Eye (tissue), 1 donor: ENCODE measurements around the gene CCDC88B.
"Not testable (repeated sequence)": the region's sequence is repeated elsewhere in the genome, so short reads cannot be mapped to it uniquely, and the experiment has no call there.

Source experiments
- DNase-seq: peaks from one replicate; pipeline ENCODE4 v3.0.0-alpha.2; 2015

The CCDC88B gene

GRCh38 chr11:64321026-64321425 lies 19.0 kb upstream of the CCDC88B start:
- no peak for DNase-seq

- DNase-seq, result no peak
These were observed 18.5 kb upstream of the CCDC88B start for GRCh38 chr11:64321533-64321932.

GRCh38 chr11:64322925-64323260 lies 17.1 kb upstream of the CCDC88B start:
- DNase-seq, result no peak

- DNase-seq, result no peak
These were observed 16.6 kb upstream of the CCDC88B start for GRCh38 chr11:64323373-64323772.

DNA sequence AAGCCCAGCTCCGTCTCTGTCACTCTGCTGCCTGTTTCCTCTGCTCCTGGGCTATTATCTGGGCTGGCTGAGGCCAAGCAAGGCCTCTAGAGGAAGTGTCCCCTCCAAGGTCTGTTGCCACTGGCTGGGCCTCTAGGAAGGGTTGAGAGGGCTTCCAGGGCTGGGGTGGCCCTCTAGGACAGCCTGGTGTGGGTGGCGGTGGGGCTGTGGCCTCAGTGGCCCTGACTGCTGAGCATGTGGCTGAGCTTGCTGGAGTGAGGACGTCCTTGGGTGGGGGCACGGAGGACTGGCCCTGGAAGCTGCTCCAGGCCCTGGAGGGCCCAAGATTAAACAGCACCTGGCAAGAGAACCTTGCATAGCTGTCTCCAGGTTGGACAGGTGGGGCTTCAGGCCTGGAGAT lies 16.0 kb upstream of the CCDC88B start:
- not testable (repeated sequence) for DNase-seq

DNA sequence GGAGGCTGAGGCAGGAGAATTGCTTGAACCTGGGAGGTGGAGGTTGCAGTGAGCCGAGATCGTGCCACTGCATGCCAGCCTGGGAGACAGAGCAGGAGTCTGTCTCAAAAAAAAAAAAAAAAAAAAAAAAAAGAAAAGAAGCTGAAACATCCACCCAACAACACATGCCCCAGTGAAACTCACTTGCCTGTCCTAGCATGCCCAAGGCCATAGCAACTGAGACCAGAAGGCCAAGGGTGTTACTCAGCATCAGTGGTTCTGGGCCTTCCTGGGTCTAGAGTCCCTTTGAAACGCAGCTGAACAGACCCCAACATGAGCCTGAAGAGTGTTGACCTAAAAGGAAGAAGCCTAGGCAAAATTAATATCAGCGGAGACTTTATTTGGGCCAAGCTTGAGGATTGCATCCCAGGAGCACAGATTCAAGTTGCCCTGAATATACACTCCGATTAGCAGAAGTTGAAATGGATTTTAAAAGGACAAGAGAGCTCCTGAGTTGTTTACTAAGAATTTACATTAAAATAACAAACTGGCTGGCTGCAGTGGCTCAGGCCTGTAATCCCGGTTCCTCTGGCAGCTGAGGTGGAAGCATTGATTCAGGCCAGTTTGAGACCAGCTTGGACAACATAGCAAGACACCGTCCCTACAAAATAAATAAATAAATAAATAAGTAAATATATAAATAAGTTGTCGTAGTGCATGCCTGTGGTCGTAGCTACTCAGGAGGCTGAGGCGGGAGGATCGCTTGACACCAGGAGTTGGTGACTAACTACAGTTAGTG lies 15.1 kb upstream of the CCDC88B start:
- DNase-seq, result no peak

DNA sequence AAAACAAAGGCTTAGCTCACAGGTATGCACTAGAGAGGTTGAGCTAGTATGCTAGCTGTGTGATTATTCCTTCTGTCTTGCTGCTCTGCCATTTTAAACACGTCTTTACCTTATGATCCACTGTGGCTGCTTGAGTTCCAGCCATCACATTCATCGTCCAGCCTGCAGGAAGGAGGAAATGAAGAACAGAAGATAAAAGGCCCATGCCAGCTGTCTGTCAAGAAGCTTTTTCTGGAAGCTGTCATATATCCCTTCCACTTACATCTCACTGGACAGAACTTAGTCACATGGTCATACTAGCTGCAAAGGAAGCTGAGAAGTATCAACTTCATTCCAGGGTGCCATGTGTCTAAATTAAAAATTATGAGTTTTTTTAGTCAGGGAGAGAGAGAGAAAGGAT lies 12.6 kb upstream of the CCDC88B start:
- no peak for DNase-seq

DNA sequence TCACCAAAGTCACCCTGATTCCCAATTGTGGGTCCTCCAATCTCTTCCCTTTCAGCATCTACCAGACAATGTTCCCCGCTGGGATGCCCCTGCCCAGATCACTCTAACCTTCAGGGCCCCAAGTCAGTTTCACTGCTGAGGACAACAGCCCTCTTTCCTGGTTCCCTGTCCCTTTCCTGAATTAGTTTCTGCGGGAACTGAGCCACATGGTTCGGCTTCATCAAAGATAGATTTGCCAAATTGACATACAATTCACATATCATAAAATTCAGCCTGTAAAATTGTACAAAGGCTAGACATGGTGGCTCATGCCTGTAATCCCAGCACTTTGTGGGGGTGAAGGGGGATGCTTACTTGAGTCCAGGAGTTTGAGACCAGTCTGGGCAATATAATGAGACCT lies 12.0 kb upstream of the CCDC88B start:
- no peak for DNase-seq

GRCh38 chr11:64330888-64331287 lies 9.1 kb upstream of the CCDC88B start:
- no peak for DNase-seq

- DNase-seq, result peak; percentile 19
These were observed 8.2 kb upstream of the CCDC88B start for GRCh38 chr11:64331569-64332371.

GRCh38 chr11:64333556-64333955 lies 6.4 kb upstream of the CCDC88B start:
- DNase-seq, result no peak

DNA sequence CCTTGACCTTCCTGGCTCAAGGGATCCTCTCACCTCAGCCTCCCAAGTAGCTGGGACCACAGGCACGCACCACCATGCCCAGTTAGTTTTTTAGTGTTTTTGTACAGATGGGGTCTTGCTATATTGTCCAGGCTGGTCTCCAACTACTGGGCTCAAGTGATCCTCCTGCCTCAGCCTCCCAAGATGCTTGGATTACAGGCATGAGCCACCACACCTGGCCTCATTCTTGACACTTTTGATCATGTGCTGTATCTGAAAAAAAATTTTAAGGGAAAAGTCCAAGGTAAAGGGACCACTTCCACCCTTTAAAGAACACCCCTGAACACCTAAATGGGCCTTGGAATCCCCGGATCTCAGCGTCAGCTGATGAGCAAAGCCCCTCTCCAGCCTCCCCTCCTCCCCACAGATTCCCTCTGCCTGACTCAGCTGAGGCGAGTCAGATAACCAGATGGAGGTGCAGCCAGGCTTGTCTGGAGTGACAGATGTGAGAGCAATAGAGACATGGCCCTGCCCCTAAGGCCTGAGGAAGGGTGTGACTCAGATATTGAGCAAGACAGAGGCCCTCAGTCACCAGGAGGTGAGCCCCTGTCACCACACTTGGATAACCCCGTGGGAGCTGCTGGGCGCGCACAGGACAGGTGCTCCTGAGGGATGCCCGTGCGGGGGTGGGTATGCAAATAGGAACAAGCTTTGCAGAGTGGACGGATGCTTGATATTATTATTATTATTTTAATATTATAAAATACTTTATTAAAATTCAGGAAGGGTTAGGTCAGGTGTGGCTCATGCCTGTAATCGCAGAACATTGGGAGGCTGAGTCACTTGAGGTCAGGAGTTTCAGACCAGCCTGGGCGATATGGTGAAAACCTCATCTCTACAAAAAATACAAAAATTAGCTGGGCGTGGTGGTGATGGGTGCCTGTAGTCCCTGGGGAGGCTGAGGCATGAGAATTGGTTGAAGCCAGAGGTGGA lies 5.0 kb upstream of the CCDC88B start:
- DNase-seq, result peak; percentile 82

DNA sequence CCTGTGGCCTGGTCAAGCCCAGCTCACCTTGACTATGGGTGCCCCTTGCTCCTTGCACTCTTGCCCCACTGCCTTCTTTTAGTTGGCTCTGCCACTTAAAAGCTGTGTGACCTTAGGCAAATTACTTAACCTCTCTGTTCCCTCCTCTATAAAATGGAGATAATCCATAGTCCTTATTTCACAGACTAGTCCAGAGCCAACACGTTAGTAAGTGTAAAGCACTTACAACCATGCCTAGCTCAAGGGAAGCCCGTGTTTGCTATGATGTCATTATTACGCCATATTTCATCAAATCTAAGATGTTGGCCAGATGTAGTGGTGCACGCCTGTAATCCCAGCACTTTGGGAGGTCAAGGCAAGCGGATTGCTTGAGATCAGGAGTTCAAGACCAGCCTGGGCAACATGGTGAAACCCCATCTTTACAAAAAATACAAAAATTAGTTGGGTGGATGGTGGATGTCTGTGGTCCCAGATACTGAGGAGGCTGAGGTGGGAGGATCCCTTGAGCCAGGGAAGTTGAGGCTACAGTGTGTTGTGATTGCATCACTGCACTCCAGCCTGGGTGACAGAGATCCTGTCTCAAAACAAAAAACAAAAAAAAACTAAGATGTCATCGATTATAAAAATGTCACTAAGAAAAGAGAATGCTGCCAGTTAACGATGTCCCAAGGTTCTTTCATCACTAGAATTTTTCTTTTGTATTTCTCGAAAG lies 2.3 kb upstream of the CCDC88B start:
- DNase-seq, result no peak

DNA sequence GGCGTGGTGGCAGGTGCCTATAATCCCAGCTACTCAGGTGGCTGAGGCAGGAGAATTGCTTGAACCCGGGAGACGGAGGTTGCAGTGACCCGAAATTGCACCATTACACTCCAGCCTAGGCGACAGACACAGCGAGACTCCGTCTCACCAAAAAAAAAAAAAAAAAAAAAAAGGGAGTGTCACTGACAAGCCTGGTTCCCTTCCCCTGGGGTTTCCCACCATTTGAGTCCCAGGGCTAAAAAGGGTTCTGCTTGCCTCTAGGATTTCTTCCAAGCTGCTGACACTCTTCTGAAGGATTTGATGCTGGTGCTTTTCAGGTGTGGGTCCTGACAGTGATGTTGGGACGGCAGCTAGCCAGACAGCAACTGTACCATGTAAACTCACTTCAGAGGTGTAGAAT lies 1.3 kb upstream of the CCDC88B start:
- DNase-seq, result no peak

DNA sequence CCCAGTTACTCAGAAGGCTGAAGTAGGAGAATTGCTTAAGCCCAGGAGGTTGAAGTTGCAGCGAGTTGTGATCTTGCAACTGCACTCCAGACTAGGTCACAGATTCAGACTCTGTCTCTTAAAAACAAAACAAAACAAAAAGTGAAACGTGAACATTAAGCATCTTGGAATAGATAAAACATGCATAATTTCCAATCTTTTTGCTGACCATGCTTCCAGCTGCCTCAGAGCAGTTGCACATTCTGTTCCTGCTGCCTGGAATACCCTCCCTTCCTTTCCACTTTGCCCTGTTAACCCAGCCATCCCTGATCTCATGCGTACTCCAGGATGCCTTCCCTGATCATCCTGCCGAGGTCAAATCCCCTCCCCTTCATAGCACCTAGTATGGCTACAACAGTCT lies 718 bp upstream of the CCDC88B start:
- no peak for DNase-seq

DNA sequence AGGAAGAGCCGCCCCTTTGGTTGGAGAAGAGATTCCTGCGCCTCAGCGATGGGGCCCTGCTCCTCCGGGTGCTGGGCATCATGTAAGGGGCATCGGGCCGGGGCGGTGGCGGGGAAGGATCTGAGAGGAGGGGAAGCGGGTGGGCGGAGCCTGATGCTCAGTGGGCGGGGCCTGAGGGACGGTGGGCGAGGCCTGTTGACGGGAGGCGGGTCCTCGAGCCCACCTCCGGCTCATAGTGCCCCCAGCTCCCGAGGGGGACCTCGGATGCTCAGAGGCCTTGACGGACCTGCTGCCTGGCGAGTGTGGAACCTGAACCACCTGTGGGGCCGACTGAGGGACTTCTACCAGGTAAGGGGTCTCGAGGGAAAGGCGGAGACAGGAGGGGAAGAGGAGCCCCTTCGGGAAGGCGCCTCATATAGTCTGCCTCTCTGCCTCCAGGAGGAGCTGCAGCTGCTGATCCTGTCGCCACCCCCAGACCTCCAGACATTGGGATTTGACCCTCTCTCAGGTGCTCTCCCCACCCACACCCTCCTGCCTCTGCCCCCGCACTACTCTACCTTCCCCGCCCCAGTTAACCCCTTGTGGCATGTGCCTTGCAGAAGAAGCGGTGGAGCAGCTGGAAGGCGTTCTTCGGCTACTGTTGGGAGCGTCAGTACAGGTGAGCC lies 799 bp downstream of the CCDC88B start:
- peak; percentile 58 for DNase-seq

- no peak for DNase-seq
These were observed 1.4 kb downstream of the CCDC88B start for GRCh38 chr11:64341429-64341828.

- DNase-seq, result peak; percentile 92
These were observed 2.1 kb downstream of the CCDC88B start for GRCh38 chr11:64341851-64342791.

DNA sequence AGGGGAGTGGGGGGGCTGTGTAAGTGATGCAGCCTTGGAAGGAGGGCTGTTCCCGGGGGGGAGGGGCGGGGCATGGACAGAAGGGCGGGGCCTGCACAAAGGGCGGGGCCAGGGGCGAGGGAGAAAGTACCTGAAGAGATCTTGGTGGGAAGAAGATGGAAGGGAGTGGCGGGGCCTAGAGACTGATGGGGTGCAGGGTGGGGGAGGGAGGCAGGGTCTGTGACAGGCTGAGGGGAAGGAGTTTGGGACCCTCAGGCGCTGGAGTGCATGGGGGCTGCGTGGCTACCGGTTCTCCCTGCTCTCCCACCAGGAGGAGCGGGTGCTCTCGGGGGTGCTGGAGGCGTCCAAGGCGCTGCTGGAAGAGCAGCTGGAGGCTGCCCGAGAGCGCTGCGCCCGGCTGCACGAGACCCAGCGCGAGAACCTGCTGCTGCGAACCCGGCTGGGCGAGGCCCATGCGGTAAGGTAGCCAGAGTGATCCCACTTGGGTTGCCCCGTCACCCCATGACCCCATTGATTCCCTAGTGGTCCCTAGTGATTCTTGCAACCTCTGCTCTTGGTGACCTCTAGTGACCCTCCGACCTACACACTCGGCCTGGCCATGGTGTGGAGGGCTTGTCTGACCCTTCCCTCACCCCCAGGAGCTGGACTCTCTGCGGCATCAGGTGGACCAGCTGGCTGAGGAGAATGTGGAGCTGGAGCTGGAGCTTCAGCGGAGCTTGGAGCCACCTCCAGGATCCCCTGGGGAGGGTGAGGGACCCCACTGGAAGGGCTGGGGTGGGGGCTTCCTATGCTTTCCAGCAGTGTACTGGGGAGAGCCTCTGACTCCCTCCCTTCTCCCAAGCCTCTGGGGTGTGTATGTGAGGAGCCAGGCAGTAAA lies 3.1 kb downstream of the CCDC88B start:
- no peak for DNase-seq
